ENCODE results near the gene FGD3. TPM values are rescaled to one million over a fixed set of nuclear protein-coding genes. Genes with fewer than 3 reads are reported as not detected.

FGD3 gene
- total and polyA plus RNA-seq, 4 donors = 1.6 to 6.2 (median 3.6) TPM

DNA sequence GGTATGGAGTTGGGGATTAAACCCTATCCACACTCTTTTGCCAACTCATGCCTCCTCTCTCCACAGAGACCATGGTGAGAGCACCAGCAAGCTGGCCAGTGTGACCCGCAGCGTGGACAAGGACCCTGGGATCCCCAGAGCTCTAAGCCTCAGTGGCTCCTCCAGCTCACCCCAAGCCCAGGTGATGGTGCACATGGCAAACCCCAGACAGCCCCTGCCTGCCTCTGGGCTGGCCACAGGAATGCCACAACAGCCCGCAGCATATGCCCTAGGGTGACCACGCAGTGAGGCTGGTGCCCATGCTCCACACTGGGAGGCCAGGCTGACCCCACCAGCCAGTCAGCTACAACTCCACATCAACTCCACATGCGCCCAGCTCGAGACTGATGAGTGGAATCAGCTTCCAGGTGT lies 137.2 kb downstream of the FGD3 start:
- TF ChIP-seq MAX (IDR thresholded peaks at IDR 0.05) = no peak
- TF ChIP-seq FOXA1 (IDR thresholded peaks at IDR 0.05) = no peak
- no peak for TF ChIP-seq FOXA2 (IDR thresholded peaks at IDR 0.05)
- no peak for TF ChIP-seq NR2F2 (IDR thresholded peaks at IDR 0.05)
- TF ChIP-seq GABPA (IDR thresholded peaks at IDR 0.05 in 1 of 2, conservative IDR thresholded peaks at IDR 0.05 in 1 of 2) = no peak
- TF ChIP-seq, protein P1, sequence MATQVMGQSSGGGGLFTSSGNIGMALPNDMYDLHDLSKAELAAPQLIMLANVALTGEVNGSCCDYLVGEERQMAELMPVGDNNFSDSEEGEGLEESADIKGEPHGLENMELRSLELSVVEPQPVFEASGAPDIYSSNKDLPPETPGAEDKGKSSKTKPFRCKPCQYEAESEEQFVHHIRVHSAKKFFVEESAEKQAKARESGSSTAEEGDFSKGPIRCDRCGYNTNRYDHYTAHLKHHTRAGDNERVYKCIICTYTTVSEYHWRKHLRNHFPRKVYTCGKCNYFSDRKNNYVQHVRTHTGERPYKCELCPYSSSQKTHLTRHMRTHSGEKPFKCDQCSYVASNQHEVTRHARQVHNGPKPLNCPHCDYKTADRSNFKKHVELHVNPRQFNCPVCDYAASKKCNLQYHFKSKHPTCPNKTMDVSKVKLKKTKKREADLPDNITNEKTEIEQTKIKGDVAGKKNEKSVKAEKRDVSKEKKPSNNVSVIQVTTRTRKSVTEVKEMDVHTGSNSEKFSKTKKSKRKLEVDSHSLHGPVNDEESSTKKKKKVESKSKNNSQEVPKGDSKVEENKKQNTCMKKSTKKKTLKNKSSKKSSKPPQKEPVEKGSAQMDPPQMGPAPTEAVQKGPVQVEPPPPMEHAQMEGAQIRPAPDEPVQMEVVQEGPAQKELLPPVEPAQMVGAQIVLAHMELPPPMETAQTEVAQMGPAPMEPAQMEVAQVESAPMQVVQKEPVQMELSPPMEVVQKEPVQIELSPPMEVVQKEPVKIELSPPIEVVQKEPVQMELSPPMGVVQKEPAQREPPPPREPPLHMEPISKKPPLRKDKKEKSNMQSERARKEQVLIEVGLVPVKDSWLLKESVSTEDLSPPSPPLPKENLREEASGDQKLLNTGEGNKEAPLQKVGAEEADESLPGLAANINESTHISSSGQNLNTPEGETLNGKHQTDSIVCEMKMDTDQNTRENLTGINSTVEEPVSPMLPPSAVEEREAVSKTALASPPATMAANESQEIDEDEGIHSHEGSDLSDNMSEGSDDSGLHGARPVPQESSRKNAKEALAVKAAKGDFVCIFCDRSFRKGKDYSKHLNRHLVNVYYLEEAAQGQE (IDR thresholded peaks at IDR 0.05) = no peak
- no peak for TF ChIP-seq TAF1 (conservative IDR thresholded peaks at IDR 0.05)
- no peak for TF ChIP-seq RXRA (IDR thresholded peaks at IDR 0.05)
- no peak for TF ChIP-seq CTCF (IDR thresholded peaks at IDR 0.05; ENCODE audit: low read depth, low read length, missing input control)
- TF ChIP-seq EGR1 (IDR thresholded peaks at IDR 0.05; ENCODE audit: low read depth in 2 of 2) = no peak
- no peak for TF ChIP-seq RAD21 (IDR thresholded peaks at IDR 0.05)
- TF ChIP-seq YY1 (IDR thresholded peaks at IDR 0.05) = no peak
- TF ChIP-seq, protein P2, sequence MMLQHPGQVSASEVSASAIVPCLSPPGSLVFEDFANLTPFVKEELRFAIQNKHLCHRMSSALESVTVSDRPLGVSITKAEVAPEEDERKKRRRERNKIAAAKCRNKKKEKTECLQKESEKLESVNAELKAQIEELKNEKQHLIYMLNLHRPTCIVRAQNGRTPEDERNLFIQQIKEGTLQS (IDR thresholded peaks at IDR 0.05) = no peak
- TF ChIP-seq HNF4A (conservative IDR thresholded peaks at IDR 0.05) = no peak
- no peak for TF ChIP-seq HNF4G (IDR thresholded peaks at IDR 0.05)
- TF ChIP-seq JUND (IDR thresholded peaks at IDR 0.05) = no peak
- no peak for TF ChIP-seq SP1 (IDR thresholded peaks at IDR 0.05)
- Histone ChIP-seq H3K9me3 (ENCODE audit: control insufficient read depth in 4 of 4, low read length in 3 of 4) (peaks cover 0 to 2% (median 0%) of the 10 kb centered on the region in 4 donors), H3K9ac (ENCODE audit: low read depth in 1 of 2, low read length in 2 of 2) (no peak overlapping the region), H3K27me3 (ENCODE audit: control insufficient read depth in 4 of 4, insufficient read depth in 4 of 4, low read length in 3 of 4) (no peaks in the 10 kb centered on the region), H3K36me3 (ENCODE audit: control insufficient read depth in 4 of 4, insufficient read depth in 3 of 4, low read depth in 1 of 4, low read length in 3 of 4) (peaks cover 0 to 7% (median 0%) of the 10 kb centered on the region in 4 donors), H3K27ac (ENCODE audit: low read depth in 1 of 2, low read length in 2 of 2) (no peak overlapping the region), H3K4me3 (ENCODE audit: low read depth in 1 of 3, low read length in 3 of 3) (no peak overlapping the region), H3K4me1 (ENCODE audit: control insufficient read depth in 4 of 4, insufficient read depth in 4 of 4, low read length in 3 of 4) (no peaks in the 10 kb centered on the region)
- WGBS = 96% methylated on average over 6 of the region's 6 CpGs
- DNase-seq (ENCODE audit: low spot score) = peak; percentile 27

- no peak overlapping the region for H3K9ac ChIP-seq (ENCODE audit: low read depth in 1 of 2, low read length in 2 of 2)
- no peak overlapping the region for H3K4me3 ChIP-seq (ENCODE audit: low read depth in 1 of 3, low read length in 3 of 3)
- H3K36me3 ChIP-seq (ENCODE audit: control insufficient read depth in 4 of 4, insufficient read depth in 3 of 4, low read depth in 1 of 4, low read length in 3 of 4) = peaks cover 0 to 4% (median 0%) of the 10 kb centered on the region in 4 donors
- DNase-seq (ENCODE audit: low spot score) = no peak
- no peak overlapping the region for H3K27ac ChIP-seq (ENCODE audit: low read depth in 1 of 2, low read length in 2 of 2)
- H3K9me3 ChIP-seq (ENCODE audit: control insufficient read depth in 4 of 4, low read length in 3 of 4) = peaks cover 0 to 2% (median 0%) of the 10 kb centered on the region in 4 donors
- 98% methylated on average over 4 of the region's 4 CpGs for WGBS
- no peaks in the 10 kb centered on the region for H3K4me1 ChIP-seq (ENCODE audit: control insufficient read depth in 4 of 4, insufficient read depth in 4 of 4, low read length in 3 of 4)
- no peaks in the 10 kb centered on the region for H3K27me3 ChIP-seq (ENCODE audit: control insufficient read depth in 4 of 4, insufficient read depth in 4 of 4, low read length in 3 of 4)
- TF ChIP-seq GABPA (IDR thresholded peaks at IDR 0.05 in 1 of 2, conservative IDR thresholded peaks at IDR 0.05 in 1 of 2) (no peak), TAF1 (conservative IDR thresholded peaks at IDR 0.05) (no peak), MAX (IDR thresholded peaks at IDR 0.05) (no peak), SP1 (IDR thresholded peaks at IDR 0.05) (no peak), ZBTB33 (IDR thresholded peaks at IDR 0.05) (no peak), EGR1 (IDR thresholded peaks at IDR 0.05; ENCODE audit: low read depth in 2 of 2) (no peak), CTCF (IDR thresholded peaks at IDR 0.05; ENCODE audit: low read depth, low read length, missing input control) (no peak), HNF4A (conservative IDR thresholded peaks at IDR 0.05) (no peak), NR2F2 (IDR thresholded peaks at IDR 0.05) (no peak), YY1 (IDR thresholded peaks at IDR 0.05) (no peak), HNF4G (IDR thresholded peaks at IDR 0.05) (no peak), FOXA2 (IDR thresholded peaks at IDR 0.05) (no peak), FOXA1 (IDR thresholded peaks at IDR 0.05) (no peak), RXRA (IDR thresholded peaks at IDR 0.05) (no peak), RAD21 (IDR thresholded peaks at IDR 0.05) (no peak)
Measured at GRCh38 chr9:93085676-93086075, 138.4 kb downstream of the FGD3 start.

Measured in liver (tissue), 9 donors.